NCI-H2196 (cell line): Measurements from ENCODE around the gene DIS3L2.

ENCODE experiments used
- DNase-seq: peaks from one replicate; lab custom pipeline; 2025; ENCODE audit not compliant: unreplicated experiment; lab: John Stamatoyannopoulos, UW

The DIS3L2 gene

DNA sequence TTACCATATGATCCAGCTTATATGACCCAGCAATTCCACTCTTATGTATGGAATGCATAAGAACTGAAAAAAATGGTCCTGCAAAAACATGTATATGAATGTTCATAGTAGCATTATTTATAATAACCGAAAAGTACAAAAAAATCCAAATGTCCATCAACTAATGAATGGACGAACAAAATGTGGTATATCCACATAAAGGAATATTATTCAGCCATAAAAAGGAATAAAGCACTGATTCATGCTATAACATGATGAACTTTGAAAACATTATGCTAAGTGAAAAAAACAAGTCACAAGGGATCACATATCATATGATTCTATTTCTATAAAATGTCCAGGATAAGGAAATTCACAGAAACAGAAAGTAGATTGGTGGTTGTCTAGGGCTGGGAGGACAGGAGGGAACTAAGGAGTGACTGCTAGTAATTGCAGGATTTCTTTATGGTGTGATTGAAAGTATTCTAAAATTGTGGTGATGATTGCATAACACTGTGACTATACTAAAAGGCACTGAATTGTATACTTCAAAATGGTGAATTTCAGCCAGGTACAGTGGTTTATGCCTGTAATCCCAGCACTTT, 10.0 kb upstream of the DIS3L2 start:
- DNase-seq = no peak

DNA sequence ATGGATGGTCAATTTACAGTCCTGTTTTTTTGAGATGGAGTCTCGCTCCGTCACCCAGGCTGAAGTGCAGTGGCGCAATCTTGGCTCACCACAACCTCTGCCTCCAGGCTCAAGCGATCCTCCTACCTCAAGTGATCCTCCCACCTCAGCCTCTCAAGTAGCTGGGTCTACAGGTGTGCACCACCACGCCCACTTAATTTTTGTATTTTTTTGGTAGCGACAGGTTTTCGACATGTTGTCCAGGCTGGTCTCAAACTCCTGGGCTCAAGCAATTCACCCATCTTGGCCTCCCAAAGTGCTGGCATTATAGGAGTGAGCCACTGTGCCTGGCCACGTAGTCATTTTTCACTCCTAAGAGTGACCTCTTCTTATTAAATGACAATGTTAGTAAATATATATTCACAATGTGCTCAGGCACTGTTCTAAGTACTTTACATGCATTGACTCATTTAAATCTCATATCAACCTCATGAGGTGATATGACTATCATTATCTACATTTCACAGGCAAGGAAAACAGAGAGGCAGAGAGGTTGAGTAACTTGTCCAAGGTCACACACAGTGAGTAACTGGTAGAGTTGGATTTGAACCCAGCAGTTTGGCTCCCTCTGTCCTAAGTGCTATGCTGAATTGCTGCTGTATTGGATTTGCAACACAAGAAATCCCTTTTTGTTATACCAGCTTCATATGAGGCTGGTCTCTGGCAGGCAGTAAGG, 5.6 kb upstream of the DIS3L2 start:
- no peak for DNase-seq

DNA sequence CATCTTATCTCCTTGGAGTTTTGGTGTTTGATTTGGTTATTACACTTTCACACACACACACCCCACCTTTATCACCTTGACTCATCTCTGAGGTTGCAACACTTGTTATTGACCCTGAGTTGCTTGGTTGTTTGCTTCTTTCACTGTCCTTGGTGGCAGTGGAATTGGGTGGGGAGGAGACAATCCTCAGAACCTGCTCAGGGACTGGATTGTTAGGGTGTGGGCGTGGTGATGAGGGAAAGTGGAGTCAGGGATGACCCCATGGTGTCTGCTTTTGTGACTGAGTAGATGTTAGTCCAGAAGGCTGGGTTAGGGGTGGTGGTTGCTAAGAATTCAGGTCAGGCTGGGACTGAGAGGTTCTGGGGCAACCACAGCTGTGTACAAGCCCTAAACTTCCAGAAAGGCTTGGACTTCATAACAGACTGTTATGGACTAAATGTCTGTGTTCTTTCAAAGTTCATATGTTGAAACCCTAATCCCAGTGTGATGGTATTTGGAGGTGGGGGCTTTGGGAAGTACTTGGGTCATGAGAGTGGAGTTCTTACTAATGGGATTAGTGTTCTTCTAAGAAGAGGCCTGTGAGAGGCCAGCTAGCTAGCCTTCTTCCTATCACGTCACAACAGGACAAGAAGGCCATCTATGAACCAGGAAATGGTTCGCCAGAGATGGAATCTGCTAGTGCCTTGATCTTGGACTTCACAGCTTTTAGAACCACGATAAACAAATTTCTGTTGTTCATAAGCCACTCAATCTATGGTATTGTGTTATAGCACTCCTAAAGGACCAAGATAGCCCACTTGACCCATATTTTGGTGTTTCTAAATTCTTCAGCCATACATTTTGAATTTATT, 3.4 kb upstream of the DIS3L2 start:
- DNase-seq = no peak

DNA sequence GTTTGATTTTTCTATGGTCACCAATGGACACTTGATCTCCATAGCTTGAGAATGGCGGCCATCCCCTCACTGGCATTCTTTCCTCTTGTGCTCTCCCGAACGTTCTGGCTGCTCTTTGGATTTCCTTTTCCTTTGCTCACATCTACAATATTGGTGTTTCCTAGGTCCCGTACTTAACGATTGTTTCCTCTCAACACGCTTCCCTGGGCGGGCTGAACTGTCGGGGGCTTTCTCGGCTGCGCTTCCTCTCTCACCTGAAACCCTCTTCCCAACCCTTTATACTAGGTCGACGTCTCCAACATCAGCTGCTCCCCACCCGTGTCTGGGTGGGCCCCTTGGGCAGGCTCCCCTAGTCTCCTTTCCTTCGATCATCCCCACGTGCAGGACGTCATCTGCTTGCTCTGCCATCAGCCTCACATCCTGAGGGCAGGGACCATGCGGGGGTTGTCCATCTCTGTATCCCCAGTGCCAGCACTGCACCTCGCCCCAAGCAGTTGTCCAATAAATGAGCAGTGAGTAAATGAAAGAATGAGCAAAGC, 634 bp upstream of the DIS3L2 start:
- no peak for DNase-seq

DNA sequence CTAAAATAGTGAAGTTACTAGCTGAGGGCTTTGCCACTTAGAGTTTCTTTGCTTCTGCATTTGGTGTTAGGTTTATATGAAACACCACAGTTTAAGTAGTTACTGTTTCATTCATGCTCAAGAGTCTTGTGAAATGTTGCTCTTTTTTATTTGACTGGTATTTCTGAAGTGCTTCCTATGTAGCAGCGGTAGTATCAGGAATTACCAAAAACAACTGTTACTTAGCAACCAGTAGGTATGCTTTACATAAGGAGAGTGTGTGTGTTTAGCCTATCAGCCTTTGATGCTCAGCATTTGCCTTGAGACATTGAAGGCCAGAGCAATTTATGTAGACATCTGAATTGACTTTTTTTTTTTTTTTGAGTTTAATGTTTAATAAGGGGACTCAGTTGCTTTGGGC, 3.6 kb downstream of the DIS3L2 start:
- DNase-seq = peak; percentile 7

DNA sequence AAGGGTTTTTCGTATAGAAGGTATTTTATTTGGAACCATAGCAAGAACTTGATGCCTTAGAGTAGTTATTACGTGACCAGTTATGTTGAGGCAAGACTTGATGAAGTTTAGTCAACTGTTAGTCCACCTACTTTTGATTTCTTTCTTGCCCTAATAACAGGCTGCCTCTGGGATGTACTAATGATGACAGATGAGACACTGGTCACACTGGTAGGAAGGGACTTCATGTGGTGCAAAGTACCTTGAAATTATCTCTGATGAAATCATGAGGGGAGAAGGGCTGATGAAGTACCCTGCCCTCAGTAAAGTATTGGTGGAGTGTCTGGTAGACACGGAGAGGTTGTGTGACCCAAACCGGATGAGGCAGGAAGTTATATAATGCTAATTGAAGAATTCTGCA, 5.4 kb downstream of the DIS3L2 start:
- DNase-seq = no peak

DNA sequence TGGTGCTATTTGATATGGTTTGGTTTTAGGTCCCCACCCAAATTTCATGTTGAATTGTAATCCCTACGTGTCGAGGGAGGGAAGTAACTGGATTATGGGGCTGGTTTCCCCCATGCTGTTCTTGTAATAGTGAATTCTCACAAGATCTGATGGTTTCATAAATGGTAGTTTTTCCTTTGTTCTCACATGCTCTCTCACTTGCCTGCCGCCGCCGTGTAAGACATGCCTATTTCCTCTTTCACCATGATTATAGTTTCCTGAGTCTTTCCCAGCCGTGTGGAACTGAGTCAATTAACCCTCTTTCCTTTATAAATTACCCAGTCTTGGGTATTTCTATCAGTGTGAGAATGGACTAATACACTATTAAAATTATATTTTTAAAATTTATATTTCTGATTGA, 7.3 kb downstream of the DIS3L2 start:
- no peak for DNase-seq

DNA sequence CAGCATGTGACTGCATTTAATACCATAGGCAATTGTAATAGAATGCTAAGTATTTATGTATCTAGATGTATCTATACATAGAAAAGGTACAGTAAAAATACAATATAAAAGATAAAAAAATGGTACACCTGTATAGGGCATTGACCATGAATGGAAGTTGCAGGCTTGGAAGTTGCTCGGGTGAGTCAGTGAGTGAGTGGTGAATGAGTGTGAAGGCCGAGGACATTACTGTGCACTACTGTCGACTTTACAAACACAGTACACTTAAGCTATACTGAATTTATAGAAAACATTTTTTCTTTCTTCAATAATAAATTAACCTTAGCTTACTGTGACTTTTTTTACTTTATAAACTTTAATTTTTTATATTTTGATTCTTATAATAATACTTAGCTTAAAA, 8.9 kb downstream of the DIS3L2 start:
- DNase-seq = no peak

DNA sequence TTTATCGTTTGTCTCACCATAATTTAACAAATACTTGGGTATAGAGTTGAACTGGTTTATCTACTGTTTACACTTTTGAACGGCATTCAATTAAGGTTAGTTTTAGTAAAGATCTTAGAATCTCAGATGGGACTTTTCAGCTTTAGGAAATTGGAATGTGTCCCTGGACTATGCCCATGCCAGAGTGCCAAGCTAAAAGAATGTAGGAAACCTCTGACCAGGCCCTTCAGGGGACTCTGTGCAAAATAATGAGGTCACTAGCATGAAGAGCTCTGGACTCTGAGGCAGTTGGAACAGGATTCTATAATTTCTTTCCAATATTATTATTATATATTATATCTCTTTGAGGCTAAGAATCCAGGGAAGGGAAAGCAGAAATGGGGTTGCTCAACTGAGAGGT, 13.5 kb downstream of the DIS3L2 start:
- no peak for DNase-seq

DNA sequence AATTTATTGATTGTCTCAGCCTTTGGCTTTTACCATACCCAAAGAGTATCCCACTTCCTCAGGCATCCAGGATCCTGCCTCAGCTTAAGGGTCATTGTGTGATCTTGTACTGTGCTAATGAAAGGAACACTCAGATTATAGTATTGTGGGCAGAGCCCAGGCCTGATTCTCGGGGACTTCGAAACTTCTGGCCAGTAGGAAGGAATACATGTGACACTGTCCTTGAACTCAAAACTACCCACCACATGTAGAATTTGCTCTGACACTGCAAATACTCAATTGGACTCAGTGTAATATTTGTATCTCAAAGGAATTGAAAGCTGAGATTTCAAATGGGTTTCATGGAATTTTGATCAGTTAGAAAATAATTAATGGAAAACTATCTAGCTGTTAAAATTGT, 15.9 kb downstream of the DIS3L2 start:
- no peak for DNase-seq

DNA sequence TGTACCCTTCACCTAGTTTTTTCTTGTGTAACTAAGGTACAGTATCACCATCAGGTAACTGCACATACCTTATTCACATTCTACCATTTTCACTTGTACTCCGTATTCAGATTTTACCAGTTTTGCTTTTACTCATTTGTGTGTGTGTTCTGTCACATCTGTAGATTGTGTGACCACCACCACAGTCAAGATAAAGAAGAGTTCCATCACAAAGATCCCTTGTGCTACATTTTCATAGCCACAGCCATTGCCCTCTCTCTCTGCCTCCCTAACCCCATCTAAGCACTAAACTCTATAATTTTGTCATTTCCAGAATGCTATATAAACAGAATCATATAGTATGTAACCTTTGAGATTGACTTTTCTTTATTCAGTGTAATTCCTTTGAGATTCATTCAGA, 23.5 kb downstream of the DIS3L2 start:
- no peak for DNase-seq

DNA sequence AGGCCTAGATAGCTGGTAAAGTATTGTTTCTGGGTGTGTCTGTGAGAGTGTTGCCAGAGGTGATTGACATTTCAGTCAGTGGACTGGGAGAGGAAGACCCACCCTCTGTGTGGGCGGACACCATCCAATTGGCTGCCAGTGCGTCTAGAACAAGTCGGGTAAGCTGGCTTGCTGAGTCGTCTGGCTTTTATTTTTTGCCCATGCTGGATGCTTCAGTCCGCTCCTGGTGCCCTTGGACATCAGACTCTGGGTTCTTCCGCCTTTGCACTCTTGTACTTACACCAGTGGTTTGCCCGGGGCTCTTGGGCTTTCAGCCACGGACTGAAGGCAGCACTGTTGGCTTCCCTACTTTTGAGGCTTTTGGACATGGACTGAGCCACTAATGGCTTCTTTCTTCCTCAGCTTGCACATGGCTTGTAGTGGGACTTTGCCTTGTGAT, 24.3 kb downstream of the DIS3L2 start:
- no peak for DNase-seq

DNA sequence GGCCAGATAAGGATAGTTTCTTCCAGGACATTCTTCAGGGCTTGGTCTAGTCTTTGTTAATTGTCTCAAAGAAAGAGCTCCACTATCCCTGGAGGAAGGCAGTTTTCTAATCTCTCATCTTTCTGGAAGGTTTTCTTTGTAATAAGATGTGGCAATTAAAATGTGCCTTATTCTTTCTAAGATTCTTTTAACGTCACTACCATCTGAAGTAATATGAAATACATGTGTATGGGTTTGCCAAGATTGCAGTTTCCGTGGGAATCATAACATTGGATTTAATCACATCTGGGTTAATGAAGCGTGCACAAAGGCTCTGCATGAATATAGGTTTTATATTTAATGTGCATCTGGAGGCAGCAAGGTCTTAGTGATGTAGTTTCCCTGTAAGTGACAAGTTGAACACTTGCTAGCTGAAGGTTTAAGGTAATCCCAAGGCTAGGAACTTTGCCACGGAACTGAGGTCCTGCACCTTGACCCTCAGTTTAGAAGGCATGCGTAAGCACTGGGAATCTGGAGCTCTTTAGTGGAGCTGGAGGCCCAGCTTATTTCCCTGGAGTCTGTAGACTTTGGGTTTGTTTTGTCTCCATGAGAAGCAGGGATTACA, 25.7 kb downstream of the DIS3L2 start:
- no peak for DNase-seq

DNA sequence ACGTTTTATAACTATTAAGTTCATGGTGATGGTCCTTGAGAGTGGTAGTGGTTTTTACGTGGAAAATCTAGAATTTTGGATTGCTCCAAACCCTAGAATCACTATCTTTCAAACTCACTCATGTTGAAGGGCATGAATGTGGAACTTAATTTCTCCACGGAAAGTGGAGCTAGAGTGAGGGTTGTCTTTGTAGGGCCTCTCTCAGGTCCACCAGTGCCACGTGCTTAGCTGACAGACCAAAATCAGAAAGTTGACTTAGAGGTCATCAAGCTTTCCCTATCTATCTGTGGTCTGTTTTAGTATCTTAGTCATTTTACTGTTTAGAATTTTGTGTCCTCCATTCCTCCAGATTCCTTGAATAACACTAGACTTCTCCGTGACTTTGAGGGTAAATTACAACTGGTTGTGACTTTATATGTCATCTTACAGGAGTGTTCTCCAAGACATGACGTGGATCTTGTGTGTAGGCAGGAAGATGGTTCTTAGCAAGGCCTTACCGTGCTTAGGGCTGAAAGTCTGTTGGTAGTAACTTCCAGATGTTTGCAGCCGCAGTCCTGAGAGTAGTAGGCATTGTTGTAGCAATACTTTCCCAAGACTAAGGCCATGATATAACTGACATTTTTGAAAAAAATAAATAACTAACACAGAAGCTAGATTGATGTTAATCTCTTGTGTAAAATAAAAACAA, 26.8 kb downstream of the DIS3L2 start:
- no peak for DNase-seq

DNA sequence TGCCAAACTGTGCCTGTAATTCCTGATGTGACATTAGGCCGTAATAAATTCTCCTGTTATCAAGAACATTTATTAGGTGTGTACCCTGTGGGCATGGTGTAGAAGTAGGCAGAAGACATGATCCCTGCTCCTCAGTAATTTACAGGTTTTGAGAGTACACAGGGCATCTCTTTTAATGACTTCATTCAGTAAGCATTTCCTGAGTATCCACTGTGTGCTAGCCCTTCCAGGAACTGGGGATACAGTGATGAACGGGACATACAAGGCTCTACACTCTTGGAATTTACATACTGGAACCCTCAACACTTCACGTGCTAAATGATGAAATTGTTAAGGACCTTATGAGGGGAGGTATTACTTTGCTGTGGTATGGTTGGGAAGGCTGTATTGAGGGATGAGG, 30.2 kb downstream of the DIS3L2 start:
- DNase-seq = no peak

DNA sequence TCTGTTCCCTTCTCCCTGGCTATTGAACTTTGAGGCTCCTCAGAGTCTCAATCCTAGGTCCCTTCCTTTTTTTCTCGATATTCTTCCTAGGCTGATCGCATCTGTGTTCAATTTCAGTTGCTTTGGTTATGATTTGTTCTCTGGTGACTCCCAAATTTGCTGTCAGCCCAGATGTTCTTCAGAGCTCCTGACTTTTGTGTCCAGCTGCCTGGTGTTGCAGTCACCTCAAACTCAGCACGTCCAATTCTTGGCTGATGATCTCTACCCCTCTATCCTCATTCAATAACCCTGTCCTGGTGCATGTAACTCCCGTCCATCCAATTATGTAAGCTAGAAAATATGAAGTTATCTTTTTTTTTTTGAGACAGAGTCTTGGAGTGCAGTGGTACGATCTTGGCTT, 31.4 kb downstream of the DIS3L2 start:
- no peak for DNase-seq

DNA sequence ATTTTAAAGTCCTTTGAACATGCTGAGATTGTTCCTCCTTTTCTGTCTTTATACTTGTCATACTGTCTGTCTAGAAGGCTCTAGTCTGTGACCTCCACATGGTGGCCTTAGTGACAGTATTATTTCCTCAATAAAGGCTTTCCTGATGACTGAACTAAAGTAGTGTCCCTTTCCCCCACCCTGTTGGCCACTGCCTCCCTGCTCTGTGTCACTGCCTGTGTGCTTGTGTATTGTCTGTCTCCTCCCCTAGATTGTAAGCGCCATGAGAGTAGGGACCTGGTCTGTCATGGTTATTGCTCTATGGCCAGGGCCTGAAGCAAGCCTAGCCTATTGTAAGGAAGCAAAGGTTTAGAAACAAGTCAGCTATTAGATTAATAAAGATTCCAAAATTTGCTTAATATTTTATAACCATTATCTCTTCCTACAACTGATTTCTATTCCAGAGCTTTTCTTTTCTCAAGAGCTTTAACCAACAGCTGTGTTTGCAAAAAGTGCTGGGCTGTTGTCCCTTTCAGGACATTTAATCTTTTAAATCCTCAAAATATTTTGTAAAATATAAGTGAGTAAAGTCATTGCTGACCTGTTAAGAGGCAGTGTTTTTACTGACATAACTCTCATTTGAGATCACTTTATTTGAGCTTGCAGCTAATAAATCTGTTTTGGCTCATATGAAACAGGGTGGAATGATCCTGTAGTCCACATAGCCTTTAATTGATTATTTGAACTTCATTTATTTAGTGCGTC, 35.5 kb downstream of the DIS3L2 start:
- no peak for DNase-seq

DNA sequence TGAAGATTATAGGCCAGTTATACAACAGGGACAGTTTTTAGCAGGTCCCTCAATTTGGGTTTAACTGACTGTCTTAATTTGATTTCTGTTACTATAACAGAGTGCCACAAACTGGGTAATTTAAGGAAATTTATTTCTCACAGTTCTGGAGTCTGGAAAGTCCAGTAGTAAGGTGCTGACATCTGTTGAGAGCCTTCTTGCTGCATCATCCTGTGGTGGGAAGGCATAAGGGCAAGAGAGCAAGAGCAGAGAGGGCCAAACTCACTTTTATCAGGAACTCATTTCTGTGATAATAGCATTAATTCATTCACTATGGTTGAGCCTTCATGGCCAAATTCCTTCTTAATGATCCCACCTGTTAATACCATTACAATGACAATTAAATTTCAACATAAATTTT, 36.5 kb downstream of the DIS3L2 start:
- no peak for DNase-seq

DNA sequence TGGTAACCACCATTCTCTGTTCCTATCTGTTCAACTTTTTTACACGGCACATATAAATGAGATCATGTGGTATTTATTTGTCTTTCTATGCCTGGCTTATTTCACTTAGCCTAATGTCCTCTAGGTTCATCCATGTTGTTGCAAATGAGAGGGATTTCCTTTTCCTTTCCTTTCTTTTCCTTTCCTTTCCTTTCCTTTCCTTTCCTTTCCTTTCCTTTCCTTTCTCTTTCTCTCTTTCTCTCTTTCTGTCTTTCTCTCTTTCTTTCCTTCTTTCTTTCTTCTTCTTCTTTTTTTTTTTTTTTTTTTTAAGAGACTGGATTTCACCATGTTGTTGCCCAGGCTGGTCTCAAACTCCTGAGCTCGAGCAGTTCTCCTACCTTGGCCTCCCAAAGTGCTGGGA, 38.9 kb downstream of the DIS3L2 start:
- DNase-seq = no peak

DNA sequence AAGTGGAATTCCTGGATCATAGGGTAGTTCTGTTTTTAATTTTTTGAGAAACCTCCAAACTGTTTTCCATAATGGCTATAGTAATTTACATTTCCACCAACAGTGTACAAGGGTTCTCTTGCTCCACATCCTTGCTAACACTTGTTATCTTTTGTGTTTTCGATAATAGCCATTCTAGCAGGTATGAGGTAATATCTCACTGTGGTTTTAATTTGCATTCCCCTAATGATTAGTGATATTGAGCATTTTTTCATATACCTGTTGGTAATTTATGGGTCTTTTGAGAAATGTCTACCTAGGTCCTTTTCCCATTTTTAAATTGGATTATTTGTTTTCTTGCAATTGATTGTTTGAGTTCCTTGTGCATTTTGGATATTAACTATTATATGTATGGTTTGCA, 39.6 kb downstream of the DIS3L2 start:
- no peak for DNase-seq
